Neural progenitor cell (in vitro differentiated cells): ENCODE data around the gene ARMH1.

Experiments used
- CTCF ChIP-seq: fragments of 200-600 bp; sonication (generic); IDR thresholded peaks from 2 replicates; pipeline ENCODE4 v1.5.1; 2017; ENCODE audit warnings: antibody characterized with exemption, mild to moderate bottlenecking
- EZH2 ChIP-seq: fragments of 200-600 bp; sonication (generic); IDR thresholded peaks from 2 replicates; pipeline ENCODE4 v1.6.1; 2017; ENCODE audit warnings: antibody characterized with exemption, mild to moderate bottlenecking, moderate library complexity
- EZH2phosphoT487 ChIP-seq: fragments of 200-600 bp; sonication (generic); IDR thresholded peaks from 2 replicates; pipeline ENCODE4 v1.6.1; 2017; ENCODE audit warnings: antibody characterized with exemption

GRCh38 chr1:44655609-44656008, 18.9 kb upstream of the ARMH1 start:
- TF ChIP-seq EZH2phosphoT487 (no peak), CTCF (peak; percentile 69), EZH2 (no peak)
